Effector CD4-positive, alpha-beta T cell (primary cell): ENCODE data around the gene BRINP1.

Experiments
- DNase-seq: peaks from one replicate; pipeline ENCODE4 v3.0.0-alpha.2; 2020

BRINP1 gene

DNA sequence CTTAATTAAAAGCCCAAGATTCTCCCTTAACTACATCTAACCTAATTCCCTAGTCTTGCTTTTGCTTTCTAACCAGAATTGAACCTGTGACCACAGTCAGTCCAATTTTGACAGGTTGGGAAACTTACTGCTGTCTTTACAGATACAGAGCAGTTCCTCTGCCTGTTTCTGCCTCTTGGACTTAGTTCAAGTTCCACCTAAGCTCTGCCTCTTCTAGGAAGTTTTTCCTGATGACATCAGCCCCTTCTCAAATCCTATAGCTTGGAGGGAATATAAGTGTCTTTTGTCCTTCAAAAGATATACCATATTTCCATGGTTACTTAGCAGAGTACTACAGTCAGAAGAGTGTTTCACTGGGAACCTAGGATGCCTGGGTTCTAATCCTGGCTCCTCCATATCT is 31.7 kb downstream of the BRINP1 start:
- no peak for DNase-seq

DNA sequence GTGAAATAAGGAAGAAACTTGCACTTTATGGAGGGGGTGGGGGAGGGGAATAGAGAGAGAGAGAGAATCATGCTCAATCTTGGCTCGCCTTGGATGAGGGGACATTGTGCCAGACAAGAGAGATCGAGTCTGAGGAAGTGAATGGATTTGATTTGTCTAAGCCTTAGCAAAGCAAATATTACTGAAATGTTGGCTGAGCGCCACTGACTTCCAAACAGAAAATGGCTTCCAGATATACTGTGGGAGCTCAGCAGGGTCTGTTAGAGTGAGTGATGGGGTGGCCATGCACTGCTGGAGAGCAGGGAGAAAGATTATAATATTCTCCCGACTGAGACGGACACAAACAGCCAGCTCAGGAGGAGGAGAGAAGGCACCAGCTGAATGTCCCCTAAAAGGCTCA is 34.5 kb downstream of the BRINP1 start:
- no peak for DNase-seq

DNA sequence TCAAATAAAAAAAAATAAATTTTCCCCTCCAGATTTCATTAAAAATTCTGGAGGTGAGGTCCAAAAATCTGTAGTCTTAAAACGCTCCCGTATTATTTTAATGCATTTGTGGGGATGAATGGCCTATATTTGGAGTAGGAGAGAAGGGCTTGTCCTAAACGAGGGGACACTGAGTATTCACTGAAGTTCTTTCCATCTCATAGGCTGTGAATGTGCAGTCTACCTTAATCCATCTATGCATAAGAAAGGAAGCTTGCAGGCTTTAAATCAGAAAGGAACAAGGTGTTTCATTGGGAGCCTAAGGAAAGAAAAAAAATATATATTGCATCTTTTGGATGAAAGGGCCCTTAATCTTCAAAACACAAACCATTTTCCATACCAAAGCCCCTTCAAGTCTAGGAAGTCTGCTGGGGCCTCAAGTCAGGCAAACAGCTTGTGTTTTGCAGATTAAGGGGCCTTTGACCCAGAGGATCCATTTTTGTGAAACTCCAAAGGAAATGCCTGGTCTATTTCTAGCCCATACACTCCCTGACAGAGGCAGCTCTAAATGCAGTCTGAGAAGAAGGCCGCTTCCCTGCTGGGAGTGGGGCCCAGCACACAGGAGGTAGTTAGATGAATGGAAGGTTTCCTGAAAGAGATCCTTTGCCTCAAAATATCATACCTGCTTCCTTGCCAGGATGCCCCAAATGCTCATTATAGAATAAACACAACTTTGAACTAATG is 35.6 kb downstream of the BRINP1 start:
- DNase-seq, result no peak

DNA sequence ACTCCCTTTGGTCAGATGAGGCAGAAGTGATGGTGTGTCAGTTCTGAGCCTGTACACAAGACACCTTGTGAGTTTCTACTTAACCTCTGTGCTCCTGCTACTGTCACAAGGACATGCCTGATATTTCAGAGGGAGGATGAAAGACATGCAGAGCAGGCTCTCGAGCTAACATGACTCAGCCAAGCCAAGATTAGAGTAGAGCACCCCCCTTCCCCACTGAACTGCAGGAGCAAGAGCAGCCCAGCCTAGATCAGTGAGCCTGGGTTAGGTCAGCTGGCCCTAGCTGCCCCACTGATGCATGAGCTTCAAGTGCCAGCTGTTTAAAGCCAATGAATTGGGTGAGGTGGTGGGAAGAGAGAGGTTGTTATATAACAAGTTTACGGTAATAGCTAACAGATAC is 36.7 kb downstream of the BRINP1 start:
- DNase-seq, result no peak

DNA sequence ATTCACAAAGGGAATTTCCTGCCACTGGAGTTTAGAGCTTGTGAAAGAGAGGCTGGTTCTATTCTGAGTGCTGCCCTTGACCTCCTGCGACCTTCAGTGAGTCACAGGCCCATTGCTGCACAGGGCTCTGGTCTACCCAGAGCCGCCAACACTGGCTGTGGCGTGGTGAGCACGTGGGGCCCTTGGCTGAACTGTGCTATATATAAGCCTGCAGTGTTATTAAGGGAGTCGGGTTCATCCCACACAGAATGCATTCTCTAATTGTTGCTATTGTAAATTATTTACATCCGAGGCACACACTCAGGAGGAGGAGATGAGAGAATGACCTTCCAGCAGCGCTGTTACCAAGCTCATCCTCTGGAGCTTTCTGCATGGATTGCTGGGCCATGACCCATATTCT is 47.1 kb downstream of the BRINP1 start:
- DNase-seq, result no peak

DNA sequence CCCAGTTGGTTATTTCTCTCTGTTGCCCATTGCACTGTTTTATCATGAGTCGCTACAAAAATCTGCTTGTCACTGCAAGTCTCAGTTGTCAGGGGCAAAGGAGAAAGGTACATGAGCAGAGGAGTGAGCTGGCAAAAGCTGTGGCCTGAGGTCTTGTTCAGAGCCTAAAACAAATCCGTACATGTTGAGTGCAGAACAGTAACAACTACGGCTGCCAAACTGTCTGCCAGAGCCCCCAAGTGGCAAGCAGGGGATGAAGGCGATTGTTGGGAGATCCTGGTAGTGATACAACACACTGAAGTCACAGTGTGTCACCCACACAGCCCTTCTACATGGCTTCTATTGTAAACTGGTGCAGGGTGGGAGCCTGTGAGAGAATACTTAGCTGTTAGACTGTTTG is 50.9 kb downstream of the BRINP1 start:
- no peak for DNase-seq

DNA sequence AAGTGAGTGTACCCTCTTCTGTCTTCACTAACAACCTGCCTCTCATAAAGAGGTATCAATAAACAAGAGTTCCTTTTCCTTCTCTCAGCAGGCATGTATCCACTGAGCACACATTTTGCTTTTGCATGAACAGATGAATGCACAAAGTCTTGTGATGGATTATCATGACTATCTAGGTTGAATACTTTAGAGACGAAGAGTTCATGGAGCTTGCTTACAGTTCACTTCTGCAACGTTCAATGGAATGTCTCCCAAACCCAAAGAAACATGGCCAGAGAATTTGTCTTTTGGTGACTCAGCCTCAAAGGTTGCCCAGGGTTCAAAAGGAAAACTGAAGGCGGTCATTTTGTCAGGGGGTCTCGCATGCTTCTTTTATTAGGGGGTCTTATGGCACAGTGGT is 55.4 kb downstream of the BRINP1 start:
- no peak for DNase-seq

DNA sequence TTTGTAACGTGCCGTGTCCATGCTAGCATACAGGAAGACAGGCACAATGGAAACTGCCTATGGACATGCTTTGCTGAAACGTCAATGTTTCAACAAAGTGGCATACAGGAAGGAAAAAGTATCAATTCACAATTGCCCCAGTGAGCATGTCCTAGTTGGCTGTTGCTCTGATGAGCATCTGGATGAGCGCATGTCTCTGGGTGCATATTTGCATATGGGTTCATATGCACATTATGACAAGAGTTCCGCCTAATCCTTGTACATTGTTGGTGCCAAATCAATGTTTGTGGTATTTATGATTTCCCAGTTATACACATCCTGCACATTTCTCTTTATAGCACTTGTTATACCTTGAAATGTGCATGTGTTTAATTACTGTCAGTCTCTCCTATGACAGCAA is 58.5 kb downstream of the BRINP1 start:
- no peak for DNase-seq

DNA sequence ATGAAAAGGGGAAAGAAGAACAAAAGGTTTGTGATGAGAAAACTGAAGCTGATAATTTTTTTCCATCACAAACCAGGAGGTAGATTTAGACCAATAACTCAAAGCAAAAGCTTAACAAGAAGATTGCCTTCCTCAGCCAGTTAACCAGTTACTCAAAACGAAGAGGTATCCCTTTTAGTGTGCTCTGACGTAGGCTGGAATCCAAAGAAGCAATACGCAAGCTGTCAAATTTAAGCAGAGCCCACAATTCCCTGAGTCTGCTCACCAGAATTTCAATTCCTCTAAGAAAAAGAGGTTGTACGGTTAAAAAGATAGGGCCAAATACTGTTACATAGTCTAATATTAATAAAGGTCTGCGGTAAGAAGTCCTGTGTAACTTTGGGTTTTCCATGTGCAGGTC is 61.8 kb downstream of the BRINP1 start:
- no peak for DNase-seq

DNA sequence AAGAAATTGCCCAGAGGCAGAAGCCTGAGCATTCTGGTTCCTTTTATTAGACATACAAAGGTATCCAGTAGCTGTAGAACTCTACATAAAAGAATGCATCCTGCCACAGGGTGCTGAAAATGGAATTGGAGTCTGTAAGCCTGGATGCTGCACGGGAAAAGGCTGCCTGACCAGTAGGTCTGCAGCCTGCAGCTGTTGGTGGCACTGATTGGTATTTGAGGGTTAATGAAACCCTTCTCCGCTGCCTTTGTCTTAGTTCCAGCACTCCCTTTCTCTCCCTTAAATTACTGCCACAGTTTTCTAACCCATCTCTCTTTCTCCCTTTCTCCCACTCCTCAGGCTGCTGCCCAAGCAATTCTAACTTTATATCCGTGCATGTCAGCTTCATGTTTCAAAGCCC is 64.7 kb downstream of the BRINP1 start:
- DNase-seq, result no peak

DNA sequence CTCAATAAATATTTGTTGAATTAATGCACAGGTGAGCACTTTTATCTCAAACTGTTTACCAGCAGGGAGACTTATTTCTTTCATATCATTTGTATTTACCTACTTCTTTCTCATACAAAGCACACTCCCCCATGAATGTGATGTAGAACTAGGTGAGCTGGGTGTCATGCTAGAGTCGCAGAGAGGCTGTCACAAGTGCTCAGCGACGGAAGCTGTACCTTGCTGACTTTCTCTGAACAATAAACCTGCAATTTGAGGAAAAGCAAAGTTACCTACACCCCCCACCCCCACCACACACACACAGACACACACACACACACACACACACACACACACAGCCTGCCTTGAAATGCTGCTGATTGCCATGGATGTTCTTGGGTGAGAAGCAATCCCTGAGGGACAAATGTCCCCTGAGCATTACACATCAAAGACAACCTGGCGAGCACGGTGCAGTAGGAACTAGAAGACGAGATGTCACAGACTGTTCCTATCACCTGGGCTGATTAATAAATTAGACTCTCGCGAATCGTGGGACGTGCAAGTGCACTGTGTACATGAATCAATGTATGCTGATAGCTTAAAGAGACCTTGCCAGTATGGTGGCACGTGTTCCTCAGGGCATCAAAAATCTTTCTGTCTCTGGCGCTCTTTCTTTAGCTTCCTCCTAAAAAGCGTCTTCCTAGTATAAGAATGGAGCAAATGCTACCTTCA is 66.1 kb downstream of the BRINP1 start:
- no peak for DNase-seq

DNA sequence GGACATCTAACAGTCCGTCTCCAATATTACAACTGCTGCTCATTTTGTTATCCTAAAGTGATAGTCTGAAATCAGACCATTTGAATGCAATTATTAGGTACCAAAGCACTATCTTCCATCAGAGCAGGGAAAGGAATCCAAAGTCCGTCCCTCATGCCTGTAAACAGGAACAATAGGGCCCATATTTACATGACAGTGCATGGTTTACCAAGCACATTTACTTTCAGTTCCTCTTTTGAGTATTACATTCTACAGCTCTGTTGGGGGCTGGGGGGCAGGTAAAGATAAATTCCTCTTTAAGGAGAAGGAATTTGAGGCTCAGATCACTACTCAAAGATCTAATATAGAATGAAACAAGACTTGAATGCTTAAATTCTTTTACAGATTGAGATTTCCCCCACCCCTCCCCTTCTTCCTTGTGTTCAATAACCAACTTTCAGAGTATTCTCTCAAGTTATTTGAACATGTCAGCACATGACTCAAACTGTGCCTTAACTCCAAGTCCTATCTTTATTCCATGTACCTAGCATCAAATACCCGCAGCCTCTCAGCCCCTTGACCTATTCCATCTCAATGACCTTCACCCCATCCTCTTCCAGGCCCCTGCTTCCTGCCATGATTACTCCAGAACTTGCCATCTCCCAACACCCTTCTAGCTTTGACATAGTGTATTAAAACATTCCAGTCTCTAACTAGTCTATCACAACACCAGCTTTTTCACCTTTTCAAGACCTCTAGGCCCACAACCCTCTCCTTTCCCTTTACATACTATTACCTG is 71.0 kb downstream of the BRINP1 start:
- DNase-seq, result no peak

DNA sequence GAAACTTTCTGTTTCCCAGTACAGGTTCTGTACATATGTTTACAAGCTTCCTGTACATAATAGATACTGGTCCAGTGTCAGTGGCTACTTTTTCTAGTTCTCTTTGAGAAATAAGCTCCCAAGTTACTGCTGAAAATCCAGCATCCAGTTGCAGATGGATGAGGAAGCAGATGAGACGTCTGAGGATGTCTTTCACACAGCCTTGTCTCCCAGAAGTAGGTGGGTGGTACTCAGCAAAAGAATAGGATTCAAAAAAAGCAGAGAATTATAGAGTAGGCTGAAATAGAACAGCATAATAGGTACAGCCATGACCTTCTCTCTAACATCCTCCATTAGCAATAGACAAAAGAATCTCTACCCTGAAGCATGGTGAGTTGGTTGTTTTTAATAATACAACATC is 77.7 kb downstream of the BRINP1 start:
- no peak for DNase-seq

DNA sequence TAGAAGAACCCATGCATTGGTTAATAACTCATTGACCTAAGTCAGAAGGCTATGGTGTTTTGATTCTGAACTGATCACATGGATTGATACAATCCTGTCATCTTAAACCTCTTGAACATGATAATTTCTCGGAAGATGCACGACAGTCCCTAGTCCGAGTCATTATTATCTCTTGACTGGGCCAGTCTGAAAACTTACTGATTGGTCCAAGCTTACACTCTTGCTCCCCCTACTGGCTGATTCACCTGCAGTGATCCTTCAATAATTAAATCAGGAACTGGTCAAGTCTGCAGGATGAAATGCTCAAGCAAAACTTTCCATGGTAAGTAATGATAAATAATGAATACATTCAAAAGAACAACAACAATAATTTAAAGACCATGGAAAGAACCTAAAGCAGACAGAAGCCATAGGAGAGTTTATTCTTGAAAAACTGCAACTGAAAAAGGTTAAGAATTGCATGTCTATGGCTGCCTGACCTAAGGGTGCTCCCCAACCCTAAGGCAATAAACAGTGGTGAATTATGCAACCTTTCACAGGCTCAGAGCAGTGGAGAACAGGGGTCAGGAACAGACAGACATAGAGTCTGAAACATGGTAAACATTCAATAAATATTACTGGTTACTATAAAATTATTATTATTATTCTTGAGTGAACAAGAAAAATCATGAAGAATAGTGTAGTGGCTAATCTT is 79.3 kb downstream of the BRINP1 start:
- no peak for DNase-seq

DNA sequence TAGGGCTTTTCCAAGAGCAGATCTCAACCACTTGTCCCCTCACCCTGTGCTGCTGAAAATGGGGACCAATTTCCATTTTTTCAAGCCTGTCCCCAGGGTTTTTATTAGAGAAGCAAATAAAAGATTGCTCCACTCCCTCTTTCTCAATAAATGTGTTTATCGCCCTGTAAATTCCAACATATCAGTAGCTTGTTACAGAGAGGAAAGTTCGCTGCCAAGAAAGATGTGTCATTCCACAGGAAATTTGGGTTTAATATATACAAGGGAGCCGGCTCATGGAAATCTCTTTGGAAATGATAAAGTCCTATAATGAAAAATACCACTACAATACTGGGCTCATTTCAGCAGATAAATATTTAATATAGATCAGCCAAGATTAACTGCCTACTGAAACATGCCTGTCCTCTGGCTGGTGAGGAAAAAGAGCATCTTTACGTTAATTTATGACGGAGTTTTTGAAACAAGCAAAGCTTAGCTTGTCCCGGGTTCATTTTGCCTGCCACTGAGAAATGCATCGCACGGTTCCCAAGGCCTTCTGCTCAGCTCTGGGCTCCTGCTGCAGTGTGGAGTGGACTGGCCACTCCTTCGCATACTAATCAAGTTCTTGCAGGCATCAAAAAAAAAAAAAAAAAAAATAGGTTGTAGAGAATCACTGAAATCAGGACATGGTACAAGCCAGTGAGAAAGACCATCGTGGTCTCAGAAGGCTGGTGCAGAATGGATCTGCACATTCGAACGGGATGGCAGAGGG is 84.5 kb downstream of the BRINP1 start:
- no peak for DNase-seq

DNA sequence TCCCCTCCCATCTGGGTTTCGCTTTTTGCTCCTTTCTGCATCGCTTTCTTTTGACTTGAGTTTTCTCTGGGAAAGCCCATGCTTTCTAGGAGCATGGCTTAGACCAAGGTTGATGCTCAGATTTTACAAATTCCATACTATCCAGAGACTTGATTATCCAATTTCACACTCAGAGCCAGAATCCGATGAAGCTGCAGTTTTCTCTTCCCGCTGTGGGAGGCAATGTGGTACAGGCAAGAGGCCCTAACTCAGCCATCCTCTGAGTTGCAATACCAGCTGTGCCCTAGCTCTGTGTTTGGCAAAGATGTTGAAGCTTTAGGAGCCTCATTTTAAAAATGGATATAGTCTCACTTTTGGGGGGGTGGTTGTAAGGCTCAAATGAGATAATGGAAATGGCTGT is 85.1 kb downstream of the BRINP1 start:
- DNase-seq, result no peak

DNA sequence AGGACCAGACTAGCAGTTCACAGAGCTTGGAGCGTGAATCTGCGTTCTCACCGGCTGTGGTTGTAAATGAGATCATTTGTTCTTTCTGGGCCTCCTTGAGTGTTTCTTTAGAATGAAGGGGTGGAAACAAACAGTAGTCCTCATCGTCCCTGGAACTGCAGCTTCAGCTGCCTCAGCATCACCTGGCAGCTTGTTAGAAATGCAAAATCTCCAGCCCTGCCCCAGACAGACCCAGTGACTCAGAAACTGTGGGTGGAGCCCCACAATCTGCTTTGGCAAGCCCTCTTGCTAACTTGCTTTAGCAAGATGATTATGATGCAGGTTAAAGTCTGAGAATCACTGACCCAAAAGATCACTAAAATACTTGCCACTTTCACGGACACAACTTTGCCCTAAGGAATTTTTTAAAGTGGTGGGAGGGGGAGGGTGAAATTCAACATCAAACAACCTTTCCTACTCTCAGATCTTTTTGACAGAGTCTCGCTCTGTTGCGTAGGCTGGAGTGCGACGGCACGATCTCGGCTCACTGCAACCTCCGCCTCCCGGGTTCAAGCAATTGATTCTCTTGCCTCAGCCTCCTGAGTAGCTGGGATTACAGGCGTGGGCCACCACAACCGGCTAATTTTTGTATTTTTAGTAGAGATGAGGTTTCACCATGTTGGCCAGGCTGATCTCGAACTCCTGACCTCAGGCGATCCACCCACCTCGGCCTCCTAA is 86.0 kb downstream of the BRINP1 start:
- DNase-seq, result no peak

DNA sequence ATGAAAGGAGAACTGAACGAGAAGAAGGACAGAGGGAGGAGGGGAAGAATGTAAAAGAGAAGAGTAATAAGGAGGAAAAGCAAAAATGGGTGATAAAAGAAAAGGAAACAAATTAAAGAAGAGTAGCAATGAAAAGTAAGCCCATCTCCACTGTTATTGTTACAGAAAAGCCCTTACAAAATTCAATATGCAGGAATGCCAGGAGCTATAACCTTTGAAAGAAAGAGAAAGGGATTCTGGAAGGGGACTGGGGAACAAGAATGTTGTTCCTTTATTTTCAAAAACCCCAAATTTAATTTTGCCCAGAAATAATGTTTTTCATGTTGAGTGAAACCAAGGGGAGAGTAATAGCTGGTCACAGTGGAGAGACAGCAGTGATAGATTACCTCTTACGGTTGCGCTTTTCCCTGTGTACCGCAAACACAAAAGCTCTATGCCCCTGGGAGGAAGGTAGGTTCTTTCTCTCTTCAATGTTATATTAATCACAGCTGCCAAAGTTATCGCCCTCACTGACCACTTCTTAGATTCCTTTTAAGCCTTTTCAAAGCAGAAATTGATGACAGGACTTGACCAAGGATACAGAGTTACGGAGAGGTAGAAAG is 86.7 kb downstream of the BRINP1 start:
- DNase-seq, result no peak

DNA sequence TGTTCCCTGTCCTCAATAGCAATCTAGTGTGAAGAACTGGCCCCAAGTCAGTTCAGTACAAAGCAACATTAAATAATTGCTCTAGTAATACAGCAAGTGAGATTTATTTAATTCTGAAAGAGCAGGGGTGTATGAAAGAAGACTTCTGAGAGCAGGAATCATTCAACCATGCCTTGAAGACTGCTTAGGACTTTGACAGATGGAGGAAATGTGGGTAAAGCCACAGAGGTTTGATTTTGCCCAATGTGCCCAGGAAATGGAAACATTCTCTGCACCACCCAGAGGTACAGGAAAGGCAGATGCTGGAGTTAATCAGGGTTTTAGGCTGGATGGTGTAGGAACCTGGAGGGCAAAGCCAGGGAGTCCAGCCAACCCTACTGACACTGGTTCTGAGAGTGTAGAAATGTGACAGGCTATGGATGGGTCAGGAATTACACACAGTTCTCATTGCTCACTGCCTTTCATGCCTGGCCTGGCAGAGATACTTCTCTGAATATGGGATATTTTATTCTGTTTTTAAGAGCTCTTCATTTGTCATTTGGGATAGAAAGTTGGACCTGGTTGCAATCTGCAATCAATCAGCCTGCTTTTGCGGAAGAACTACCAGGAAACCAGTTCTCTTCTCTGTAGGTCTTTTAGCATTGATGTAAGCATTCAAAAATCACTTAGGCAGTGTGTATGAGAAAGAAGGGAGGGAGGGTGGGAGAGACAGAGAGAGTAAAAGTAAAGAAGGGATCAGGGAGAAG is 88.3 kb downstream of the BRINP1 start:
- DNase-seq, result no peak

DNA sequence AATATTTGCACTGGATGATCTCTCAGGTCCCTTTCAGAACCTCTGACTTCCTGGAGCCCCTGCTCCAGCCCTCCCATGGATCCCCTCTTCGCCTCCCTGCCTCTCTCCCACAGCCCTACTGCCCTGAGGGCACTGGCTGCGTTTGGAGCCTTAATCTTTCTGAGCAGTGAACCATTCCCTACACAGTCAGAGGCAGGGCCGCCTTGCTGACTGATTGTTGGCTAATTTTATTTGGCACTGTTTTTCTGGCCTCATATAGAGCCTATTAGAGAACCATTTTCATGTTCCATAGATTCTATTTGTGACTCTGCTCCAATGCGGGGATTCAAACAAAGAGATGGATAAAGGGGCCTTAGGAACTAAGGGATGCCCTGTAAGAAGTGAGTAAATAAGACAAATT is 91.1 kb downstream of the BRINP1 start:
- DNase-seq, result no peak
